Suppressor macrophage (primary cell): Measurements from ENCODE around the gene CHST3.

Experiments
- DNase-seq, 4 experiments: peaks; one replicate each; pipeline ENCODE4 v3.0.0-alpha.2; 2020 to 2022

CHST3 gene

GRCh38 chr10:72010234-72010973 is 46.2 kb downstream of the CHST3 start:
- no peak for DNase-seq

- no peak for DNase-seq
Measured at GRCh38 chr10:72011016-72011415, 46.8 kb downstream of the CHST3 start.

- no peak for DNase-seq
Measured at GRCh38 chr10:72011468-72011867, 47.3 kb downstream of the CHST3 start.

- DNase-seq, result no peak
Measured at GRCh38 chr10:72011976-72012512, 47.8 kb downstream of the CHST3 start.

DNA sequence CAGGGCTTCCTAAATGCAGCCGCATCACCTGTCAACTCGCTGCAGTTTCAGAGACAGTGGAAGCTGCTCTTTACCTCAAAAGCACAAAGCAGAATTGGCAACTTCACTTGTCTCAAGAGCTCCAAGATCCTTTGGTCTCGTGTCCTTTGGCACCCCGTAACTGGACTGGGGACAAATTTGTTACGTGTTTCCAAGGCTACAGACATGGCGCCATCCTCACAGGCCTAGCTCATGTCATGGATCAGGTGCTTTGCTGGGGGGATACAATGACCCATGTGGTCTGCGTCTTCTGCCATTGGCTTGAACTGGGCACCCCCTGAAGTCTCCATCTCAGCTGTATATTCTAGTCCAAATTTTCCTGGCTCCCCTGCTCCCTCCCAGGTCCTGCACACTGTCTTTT is 48.6 kb downstream of the CHST3 start:
- DNase-seq, result no peak

DNA sequence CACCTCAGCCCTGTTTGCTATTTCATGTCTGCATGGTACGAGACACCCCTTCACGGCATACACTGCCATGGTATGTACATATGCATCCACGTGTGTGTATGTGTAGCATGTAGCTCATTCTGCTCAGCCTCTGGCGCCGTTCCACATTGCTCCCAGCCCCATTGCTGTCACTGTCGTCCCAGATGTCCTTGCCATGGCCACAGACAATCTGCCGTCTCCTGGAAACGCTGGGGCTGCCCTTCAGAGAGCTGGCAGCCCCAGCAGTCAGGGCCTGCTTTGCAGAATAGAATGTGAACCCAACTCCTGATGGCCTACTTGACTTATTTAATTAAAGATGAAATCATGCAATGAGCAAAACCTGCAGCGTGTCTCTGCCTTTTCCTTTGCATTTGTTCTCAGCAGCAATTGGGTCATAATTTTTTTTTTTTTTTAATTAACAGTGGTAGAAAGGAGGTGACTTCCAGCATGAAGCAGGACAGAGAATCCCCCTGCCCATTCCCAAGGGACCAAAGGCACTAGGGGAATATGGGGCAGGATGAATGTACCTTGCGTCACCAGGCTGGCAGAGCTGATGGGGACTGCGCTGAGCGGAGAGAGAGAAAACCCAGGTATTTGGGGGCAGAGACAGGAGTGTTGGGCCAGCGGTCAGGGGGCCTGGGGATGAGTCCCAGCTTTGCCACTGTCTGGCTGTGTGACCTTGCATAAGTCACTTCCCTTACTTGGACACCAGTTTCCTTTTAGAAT is 49.2 kb downstream of the CHST3 start:
- DNase-seq, result no peak

- no peak for DNase-seq
Measured at GRCh38 chr10:72014197-72014596, 50.0 kb downstream of the CHST3 start.

DNA sequence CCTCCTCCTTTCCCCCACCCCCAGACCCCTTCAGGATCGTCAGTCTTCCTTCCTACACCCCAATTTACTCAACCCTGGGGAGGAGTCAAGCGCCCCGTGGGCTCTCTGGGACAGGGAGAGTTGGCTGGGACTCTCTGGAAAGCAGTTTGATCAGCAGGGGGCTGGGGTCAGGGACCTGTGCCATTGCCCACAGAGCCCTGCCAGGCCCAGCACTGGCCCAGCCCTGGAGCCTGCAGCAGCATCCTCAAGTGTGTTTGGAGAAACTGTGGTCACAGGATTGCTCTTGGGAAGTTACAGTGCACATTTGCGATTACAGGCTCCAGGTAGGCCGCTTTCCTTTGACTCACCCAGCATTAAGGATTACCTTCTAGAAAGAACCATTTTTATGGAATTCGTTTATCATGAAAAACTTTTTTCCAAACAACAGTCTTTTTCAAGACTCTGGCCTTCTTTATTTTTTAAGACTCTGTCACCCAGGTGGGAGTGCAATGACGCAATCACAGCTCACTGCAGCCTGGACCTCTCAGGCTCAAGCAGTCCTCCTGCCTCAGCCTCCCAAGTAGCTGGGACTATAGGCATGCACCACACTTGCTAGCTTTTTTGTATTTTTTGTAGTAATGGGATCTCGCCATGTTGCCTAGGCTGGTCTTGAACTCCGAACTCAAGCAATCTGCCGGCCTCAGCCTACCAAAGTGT is 50.7 kb downstream of the CHST3 start:
- no peak for DNase-seq

DNA sequence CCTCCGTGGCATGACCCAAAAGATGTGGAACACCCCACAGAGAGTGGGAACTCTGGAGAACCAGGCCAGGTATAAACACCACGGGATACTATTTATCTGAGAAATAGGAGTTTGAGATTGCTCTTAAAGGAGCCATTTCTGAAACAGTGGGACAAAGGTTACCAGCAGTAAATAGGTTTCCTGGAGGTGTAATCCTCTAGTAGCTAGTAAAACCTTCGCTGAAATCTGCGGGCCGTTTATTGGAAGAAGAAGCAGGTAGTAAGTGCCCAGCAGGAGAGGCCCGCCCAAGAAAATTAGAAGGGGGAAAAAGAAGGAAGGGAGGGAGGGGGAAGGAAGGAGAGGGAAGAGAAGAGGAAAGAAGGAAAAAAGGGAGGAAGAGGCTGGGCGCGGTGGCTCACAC is 51.6 kb downstream of the CHST3 start:
- DNase-seq, result no peak

DNA sequence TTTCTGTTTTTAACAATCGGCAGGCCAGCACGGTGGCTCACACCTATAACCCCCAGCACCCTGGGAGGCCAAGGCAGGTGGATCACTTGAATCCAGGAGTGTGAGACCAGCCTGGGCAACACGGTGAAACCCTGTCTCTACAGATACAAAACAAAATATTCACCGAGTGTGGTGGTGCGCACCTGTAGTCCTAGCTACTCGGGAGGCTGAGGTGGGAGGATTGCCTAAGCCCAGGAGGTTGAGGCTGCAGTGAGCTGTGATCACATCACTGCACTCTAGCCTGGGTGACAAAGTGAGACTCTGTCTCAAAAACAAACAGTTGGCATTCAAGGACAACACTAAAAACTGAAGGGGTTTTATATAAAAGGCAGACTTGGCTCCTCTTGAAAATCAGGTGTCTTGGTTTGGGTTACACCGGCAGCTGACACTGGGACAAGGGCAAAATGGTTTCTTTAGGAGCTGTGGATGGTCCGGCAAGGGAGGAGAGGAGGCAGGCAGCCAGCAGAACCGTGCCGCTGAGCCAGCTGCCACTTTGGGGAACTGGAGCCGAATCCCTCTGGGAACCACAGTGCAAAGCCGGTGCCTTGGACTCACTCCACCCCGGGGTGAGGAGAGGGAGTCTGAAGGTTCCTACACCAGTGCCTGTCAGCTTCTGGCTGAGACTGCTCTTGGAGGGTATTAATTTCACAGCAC is 52.6 kb downstream of the CHST3 start:
- DNase-seq, result no peak

DNA sequence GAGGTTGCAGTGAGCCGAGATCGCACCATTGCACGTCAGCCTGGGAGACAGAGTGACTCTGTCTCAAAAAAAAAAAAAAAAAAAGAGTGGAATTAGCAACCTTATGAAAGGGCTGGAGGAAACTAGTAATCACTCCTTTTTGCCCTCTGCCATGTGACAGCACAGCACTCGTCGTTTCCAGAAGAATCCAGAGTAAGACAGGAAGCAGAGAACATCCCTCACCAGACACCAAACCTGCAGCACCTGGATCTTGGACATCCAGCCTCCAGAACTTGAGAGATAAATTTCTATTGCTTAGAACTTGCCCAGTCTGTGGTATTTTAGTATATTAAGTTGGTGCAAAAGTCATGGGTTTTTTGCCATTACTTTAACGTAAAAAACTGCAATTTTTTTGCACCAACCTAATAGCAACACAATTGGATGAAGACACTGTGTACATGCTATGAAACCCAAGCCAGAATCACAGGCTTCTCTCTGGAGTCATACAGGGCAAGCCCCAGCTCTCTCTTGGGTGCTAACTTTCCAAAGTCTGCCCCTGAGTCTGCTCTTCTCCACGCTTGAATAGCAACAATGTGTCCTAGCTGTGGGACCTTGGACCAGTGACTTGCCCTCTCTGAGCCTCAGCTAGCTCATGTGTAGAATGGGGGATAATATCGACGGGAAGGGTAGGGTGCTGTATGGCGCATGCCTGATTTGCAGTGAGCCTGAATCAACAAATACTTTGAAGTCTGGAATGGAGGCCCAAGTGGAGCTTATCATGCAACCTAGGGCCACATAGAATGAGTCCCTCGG is 55.1 kb downstream of the CHST3 start:
- no peak for DNase-seq

DNA sequence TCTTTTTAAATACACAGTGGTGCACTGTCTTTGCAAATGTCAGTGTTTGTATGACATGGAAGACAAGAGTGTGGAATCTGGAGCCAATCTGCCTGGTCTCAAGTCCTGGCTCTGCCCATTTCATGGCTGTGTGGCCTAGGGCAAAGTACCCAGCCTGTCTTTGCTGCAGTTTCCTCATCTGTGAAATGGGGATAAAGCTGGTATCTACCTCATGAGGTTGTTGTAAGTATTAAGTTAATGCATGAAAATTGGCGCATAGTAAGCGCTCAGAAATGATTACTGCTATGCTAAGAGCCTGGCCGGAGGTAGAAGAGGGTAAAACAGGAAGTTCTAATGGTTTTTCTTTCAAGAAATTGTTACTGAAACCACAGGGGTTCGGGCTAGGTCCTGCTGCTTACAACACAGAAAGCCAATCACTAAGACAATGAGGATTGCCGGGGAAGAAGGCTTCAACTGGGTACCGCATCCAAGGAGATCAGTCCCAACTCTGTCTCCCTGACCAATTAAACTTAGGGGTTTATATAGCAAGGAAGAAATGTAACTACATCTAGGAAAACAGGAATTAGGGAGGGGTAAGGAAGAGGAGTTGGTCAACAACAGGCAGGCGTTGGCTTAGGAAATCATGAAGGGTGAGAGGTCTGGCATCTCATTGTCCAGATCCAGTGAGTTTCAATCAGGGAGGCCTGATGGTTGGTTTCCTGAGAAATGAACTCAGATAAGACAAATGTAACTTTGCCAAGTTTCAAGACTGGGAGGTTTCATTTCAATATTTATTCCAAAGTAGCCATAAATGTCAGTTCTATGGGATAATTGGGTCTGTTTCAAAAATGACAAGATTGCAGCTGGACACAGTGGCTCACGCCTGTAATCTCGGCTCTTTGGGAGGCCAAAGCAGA is 57.0 kb downstream of the CHST3 start:
- peak in 2 of 4 experiments; percentile 10 to 12 for DNase-seq

DNA sequence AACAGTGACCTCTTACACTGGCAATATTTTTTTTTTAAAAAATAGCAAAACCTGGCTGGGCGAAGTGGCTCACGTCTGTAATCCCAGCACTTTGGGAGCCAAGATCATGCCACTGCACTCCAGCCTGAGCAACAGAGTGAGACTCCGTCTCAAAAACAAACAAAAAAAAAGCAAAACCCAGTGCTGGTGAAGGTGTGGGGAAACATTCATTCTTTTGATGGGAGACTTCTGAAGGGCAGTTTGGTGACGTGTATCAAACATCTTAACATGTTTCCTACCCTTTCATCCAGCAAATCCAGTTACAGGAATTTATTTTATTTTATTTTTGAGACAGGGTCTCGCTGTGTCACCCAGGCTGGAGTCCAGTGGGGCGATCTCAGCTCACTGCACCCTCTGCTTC is 58.0 kb downstream of the CHST3 start:
- DNase-seq, result no peak

DNA sequence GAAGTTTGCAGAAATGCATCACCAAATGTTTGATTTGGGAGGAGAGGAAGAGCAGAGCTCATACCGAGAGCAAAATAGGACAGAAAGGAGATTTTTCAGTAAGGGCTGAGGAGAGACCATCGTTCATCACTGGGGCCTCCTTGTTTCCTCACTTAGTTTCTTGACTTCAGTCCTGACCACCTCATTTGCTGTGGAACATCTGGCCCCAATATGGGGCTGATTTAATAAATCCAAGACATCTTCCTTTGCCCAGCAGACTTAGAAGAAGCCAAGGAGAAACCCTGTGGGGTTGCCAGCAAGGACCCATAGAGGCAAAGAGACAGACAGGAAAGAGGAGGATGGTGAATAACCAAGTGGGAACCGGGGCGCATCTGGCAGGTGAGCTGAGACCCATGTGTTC is 60.4 kb downstream of the CHST3 start:
- DNase-seq, result no peak

DNA sequence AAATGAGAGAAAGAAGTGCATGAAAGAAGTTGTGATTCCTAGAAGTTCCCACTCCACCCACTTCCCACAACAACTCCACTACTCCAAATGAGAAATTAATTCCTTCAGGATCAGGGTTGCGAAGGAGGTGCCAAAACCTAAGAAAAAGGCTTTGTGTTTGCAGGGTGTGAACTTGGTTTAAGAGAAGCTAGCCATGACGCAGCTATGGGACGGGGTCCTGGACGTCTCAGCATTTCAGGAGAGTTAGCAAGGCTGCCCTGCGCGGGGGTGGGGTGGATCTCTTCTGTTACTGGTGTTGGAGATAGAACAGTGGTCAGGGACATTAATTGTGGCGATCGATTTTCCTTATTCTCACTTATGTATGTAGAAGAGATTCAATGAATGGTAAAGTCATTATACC is 61.2 kb downstream of the CHST3 start:
- no peak for DNase-seq

DNA sequence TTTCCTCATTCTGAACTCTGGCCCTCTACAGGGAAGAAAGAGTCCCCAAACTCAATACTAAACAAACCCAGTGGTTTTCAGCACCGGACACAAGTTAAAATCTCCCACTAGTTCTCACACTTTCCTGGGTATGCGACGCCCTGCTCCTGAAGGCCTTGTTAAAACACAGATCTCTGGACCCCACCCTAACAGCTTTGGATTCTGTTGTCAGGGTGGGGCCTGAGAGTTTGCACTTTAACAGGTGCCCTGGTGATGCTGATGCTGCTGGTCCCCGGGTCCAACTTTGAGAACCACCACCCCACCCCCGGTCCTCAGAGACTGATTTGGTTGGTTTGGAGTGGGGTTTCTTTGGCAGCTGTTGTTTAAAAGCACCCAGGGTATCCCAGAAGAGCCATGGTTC is 61.6 kb downstream of the CHST3 start:
- no peak for DNase-seq

GRCh38 chr10:72026278-72027111 is 62.3 kb downstream of the CHST3 start:
- DNase-seq, result no peak

GRCh38 chr10:72027498-72027897 is 63.3 kb downstream of the CHST3 start:
- no peak for DNase-seq

GRCh38 chr10:72029414-72029813 is 65.2 kb downstream of the CHST3 start:
- no peak for DNase-seq
